Ecto neural progenitor cell (in vitro differentiated cells): Measurements from ENCODE around the gene UBE2J2.
"Not testable (repeated sequence)": the region's sequence is repeated elsewhere in the genome, so short reads cannot be mapped to it uniquely, and the experiment has no call there.

Source experiments
- DNase-seq: peaks from one replicate; pipeline ENCODE4 v3.0.0-alpha.2; 2018; ENCODE audit warnings: low spot score

Gene UBE2J2

DNA sequence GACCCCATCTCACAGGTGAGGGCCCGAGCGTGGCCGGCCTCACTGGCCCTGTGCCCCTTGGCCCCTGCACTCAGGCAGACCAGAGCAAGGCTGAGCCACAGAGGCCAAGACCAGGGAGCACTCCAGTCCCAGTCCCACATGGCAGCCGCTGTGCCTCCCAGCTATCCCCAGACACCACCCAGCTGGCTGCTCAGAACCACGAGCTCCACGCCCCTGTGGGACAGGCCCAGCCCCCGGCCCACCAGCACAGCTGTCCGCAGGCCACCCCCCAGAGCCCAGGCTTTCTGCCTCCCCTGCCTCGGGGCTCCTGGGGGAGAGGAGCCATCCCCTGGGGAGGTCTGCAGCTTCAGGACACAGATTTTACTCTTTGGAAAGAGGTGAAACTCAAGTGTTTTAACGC lies 18.0 kb downstream of the UBE2J2 start:
- no peak for DNase-seq

DNA sequence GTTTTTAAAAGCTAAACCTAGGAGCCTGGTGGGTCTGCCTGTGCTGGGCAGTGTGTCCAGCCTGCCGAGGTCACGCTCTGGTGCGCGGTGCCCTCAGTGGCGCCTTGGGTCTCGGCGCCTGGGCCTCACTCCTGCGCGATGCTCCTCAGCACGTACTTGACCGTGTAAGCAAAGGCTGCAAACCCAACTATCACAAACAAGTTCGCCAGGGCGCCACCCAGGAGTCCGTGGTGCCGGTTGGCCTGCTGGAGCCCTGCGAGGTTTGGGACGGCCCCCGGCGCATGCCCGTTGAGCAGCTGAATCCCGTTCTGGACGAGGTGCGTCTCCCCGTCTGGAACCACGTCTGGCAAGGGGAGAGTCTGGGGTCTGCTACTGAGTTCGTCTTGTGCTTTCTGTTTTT lies 18.6 kb downstream of the UBE2J2 start:
- DNase-seq = no peak

DNA sequence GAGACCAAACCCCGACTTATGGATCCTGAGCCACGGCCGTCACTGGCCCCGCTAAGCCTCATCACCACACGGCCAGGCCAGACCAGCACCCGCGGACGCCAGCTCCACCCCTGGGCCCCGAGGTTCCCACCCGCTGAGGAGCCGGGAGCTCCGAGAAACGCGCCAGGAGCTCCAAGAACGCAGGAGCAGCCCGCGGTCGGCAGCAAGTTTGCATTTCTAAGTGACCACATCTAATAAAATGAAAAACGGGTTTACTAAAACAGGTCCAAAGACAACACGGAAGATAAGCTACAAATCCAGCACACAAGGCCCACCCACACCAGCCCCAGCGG lies 19.0 kb downstream of the UBE2J2 start:
- no peak for DNase-seq

DNA sequence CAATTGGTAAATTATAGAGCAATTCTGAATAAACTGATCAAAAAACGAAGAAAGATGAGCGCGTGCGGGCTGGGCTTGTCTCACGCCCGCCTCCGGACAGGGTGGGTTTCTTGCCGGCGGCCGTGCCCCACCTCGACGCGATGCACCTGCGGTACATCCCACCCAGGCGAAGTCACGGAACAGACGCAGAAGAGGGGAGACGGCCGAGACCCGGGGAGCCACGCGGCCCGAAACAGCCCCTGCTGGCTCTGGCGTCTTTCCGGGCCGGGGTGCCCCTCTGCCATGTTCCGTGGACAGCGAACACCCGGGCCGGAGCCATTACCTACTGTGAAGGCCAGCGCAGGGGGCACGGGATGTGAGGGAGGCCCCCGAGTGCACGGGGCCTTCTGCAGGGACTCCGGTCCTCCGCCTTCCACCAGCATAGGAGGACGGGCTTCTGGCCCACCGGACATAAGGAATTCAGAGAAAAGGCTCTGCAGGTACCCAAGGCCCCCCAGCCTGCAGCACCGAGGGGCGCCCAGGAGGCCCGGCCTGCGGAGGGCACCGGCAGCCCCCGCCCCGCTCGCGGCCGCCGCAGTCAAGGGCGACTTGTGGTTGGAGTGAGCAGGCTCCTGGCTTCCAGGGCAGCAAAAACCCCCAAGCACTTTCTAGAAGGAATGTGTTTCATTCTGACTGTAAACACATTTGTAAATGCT lies 19.5 kb downstream of the UBE2J2 start:
- DNase-seq = no peak

DNA sequence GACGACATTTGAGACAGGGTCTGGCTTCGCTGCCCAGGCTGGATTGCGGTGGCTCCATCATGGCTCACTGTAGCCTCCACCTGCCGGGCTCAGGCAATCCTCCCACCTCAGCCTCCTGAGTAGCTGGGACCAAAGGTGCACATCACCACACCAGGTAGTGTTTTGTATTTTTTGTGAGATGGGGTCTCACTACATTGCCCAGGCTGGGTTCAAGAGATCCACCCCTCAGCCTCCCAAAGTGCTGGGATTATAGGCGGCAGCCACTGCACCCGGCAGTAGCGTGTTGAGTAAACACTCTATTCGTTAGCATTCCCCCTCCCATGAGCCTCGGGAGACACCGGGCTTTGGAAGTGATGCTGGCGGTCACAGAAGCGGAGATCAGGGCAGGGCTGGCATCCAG lies 20.3 kb downstream of the UBE2J2 start:
- DNase-seq = no peak

DNA sequence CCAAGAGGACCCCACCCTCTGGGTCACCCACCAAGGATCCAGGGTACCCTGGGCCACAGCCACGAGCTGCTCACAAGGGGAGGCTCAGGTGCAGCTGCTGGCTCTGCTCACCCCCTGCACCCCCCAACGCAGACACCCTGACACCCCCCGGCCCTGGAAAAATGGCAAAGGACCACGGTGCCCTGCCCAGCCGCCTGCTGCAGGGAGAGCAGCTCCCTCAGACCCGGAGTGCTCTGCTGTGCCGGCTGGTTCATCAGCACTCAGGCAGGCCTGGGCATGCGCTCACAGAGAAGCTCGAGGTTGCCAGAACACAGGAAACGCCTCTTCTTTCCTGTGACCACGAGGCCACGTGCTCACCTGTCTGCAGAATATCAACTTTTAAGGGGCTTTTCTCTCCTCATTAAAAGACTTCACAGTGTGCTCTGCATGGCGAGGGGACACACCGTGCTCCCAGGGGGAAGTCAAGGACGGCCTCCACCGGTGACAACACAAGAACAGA lies 22.8 kb downstream of the UBE2J2 start:
- DNase-seq = no peak

DNA sequence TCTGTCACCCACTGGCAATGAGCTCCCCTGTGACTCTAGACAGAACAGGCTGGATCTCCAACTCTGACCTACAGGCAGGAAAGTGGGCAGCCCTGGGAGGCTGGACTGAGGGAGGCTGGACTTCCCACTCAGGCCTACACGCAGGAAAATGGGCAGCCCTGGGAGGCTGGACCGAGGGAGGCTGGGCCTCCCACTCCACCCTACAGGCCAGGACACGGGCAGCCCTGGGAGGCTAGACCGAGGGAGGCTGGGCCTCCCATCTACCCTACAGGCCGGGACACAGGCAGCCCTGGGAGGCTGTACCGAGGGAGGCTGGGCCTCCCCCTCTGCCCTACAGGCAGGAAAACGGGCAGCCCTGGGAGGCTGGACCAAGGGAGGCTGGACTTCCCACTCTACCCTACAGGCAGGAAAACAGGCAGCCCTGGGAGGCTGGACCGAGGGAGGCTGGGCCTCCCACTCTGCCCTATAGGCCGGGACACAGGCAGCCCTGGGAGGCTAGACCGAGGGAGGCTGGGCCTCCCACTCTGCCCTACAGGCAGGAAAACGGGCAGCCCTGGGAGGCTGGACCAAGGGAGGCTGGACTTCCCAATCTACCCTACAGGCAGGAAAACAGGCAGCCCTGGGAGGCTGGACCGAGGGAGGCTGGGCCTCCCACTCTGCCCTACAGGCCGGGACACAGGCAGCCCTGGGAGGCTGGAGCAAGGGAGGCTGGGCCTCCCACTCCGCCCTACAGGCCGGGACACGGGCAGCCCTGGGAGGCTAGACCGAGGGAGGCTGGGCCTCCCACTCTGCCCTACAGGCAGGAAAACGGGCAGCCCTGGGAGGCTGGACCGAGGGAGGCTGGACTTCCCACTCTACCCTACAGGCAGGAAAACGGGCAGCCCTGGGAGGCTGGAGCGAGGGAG lies 25.4 kb downstream of the UBE2J2 start:
- not testable (repeated sequence) for DNase-seq

DNA sequence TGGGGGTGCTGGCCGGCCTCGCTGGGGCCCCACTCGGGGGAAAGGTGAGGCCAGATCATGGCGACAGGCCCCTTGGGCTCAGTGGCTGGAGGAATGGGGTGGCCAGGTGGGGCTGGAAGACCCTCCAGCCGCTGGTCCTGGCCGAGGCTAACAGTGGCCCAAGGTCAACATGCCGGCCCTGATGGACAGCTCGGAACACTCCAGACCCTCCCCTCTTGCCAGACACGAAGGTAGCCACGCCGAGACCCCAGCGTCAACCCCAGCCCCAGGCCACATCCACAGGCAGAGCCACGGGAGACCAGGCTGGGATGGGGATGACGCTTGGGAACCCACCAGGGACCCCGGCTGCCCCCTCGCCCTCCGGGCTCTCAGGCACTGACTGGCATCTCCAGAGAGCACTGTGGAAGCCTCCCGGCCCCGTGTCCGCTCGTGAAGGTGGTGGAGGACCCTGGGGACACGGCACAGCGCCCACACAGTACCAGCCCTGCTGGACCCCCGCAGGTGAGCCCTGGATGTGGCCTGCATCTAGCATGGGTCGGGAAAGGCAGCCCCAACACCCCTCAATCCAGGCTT lies 26.2 kb downstream of the UBE2J2 start:
- DNase-seq = no peak

DNA sequence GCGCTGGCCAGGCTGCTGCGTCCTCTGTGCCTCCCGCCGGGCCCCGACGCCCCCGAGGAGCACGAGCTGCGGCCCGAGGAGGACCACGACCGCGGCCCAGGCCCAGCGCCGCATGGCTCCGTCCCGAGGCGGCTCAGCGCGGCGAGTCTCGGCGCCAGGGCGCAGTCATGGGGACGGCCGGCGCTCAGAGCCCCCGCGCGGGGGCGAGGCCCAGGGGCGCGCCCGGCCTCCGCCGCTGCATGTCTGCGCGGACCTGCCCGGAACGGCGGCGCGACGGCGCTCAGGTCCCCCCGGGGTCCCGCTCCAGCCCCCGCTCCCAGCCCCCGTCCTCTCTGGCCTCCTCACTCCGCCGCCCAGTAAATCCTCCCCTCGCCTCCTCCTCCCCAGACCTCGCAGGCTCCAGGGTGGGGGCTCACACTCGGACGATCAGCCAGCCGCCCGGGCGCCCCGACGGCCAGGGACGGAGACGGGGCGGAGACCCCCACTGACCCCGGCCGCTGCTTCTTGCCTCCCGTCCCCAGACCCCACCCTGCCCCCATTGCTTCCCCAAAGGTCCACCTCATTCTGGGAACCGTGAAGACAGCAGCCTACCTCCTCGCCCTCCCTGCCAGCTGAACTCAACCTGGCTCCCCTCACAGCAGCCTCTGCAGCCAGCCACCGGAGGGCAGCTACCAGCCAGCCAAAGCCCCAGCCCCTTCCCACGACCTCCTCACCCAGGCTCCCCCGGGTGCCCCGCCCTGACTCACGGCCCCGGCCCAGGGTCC lies 26.9 kb downstream of the UBE2J2 start, which contains the start of gene C1QTNF12:
Gene C1QTNF12, minus strand, starts transcription at position 146 of the 764 bp plus-strand sequence. Its CDS starts 32 bp downstream, at position 114.
- no peak for DNase-seq

DNA sequence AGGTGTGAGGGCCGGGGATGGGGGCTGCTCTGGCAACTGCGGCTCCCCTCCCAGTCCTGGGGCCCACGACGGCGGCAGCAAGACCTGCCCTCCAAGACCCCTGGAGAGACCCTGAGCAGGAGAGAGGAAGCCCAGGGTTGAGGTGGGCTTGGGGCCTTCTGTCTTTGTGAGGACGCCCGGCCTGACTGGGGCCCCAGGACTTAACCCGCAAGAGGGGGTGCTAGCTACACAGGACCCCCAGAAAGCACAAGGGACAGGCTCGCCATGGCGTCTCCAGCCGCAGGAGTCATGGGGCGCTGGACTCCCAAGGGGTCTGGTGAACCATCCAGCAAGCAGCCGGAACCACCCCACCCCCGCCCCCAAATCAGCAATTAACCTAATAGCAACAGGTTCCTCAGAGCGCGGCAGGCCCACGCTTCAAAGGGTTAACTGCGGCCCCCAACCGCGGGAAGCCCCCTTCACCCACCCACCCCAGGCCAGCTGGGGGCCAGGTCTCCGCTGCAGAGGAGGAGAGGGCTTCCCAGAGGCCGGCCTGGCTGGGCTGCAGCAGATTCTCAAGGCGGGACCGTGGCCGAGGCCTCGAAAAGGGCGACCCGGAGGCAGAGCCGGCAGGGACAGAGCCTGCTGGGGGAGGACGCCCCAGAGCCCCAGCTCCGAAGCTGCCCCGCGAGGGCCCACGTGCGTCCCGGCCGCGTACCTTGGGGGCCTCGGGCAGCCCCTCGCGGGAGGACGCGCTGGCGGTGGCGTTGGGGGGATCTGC lies 27.7 kb downstream of the UBE2J2 start:
- no peak for DNase-seq

DNA sequence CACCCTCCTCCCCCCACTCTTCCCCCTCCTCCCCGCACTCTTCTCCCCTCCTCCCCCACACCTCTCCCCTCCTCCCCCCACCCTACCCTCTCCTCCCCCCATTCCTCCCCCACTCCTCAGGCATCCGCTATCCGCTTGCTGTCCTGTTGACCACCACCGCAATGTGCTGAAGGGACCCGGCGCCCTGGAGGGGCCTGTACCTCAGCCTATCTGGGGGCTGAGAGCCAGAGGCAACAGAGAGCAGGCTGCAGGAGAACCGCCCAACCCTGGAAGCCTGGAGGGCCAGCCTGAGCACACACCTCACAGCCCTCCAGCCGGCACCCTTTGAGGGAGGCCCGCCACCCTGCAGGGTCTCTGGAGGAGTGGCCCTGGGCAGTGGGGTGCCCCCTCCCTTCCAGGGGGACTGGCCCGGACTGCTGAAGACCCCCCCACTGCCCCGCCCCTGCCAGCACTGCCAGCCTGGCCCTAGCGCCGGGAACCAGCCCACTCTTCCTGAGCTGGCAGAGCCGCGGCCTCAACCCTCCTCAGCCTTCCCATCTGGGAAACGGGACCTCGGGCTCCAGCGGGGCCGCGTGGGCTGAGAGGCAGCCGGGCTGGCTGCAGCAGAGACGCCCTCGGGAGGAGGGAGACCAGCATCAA lies 28.4 kb downstream of the UBE2J2 start:
- DNase-seq = no peak

DNA sequence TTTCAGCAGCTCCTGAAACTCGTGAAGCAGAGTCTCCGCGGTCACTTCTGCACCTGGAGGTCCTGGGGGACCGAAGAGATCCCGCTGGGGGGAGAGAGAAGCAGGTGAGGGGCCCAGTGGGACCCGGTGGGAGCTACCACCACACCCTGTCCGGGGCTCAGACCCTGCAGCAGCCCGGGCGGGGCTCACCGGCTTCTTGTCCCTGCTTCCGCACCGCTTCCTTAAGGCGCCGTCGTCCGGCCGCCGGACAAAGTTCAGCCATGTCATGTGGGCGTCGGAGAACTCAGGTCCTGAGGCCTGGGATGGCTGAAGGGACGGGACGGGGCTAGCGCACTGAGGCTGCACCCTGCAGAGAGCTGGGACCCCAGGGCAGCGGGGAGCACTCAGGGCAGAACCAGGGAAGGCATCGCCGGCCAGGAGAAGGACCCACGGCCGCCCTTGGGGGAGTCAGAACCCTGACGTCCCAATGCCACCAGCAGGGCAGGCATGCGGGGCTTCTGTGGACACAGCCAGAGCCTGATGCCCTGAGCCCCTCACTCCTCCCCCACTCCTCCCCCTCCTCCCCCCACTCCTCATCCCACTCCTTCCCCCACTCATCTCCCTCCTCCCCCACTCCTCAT lies 29.4 kb downstream of the UBE2J2 start:
- DNase-seq = no peak

DNA sequence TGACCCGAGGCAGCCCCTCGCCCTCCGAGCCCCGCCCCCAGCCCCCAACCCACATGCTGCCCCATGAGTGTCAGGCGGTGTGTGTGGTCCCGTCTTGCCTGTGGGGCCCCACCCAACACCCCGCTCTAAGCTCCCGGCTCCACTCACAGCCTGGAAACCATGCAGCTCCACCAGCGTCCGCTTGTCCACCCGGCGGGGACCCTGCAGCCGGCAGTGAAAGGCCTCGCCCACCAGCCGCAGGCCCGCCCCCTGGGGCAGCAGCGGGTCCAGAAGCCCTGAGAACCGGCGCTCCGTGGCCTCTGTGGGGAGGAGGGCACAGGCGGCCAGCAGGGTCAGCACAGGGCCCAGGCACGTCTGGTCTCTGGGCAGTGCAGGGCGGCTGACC lies 29.9 kb downstream of the UBE2J2 start:
- DNase-seq = no peak

DNA sequence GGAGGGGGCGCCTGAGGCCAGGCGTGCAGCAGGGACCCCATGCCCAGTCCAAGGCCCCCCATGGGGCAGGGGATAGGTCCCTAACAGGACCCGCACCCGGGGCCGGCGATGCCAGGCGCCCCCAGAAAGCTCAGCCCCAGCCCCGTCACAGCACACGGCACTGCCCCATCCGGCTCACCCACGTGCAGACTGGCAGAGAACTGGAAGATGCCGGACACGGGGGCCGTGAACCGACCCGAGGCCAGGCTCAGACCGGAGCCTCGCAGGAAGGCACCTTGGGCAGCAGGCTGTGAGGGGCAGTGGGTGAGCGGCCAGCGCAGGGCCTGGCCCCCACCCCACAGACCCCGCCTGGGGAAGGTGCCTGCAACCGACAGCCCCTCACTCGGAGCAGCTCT lies 30.4 kb downstream of the UBE2J2 start:
- DNase-seq = no peak

DNA sequence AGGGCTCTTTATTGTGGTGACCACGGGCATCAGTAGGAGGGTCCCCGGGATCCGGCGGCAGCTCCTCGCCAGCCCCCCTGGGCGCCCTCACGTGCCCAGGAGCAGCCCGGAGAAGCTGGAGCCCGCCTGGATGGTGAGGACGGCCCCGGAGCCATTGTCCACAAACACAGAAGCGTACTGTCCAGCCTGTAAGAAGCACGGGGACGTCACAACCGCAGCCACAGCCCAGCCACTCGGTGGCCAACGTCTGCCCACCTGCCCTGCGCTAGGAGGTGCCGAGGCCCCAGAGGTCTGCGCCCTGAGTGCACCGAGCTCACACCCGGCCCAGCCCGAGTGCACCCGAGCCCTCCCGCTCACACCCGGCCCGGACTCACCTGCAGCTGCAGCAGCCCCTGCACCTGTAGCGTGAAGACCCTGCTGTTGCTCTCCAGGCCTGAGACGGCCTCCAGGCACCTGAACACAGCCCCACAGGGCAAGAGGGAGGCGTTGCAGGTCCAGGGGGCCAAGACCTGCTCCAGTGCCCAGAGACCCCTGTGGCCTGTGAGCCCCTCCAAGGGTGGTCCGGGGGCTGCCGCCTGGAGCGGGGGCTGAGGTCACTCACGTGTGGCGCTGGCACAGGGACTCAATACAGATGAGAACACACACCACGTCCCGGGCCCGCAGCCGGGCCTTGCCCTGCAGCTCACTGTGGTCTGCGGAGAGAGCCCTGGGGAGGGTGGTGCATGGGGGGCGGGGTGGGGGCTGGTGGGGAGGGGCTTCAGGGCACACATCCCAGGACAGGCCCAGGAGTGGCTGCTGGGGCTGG lies 31.0 kb downstream of the UBE2J2 start:
- no peak for DNase-seq

DNA sequence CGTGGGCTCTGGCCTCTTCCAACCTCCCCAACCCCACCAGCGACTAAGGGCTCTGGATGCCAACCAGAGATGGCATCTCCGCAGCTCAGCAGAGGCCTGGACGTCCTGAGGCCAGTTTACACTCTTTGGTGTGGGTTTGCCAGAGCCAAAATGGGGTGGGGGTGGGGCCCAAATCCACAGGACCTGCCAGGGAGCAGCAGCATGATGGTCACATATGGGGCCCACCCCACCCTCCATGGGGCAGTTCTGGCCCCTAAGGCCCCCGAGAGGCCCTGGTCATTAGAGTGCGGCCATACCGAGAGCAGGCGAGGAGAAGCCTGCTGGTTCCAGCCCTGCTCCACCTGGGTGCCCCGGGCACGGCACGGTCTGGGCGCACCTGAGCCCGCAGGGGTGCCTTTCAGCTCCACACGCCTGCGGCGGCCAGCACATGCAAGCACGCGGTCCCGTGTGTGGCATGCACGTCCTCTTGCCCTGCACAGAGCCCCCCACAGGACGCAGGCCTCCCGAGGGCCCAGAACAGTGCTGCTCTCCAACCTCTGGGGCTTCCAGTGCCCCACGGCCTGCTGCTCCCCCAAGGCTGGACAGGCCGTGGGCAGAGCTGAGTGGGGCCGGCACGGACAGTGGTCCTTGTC lies 31.9 kb downstream of the UBE2J2 start:
- DNase-seq = no peak

DNA sequence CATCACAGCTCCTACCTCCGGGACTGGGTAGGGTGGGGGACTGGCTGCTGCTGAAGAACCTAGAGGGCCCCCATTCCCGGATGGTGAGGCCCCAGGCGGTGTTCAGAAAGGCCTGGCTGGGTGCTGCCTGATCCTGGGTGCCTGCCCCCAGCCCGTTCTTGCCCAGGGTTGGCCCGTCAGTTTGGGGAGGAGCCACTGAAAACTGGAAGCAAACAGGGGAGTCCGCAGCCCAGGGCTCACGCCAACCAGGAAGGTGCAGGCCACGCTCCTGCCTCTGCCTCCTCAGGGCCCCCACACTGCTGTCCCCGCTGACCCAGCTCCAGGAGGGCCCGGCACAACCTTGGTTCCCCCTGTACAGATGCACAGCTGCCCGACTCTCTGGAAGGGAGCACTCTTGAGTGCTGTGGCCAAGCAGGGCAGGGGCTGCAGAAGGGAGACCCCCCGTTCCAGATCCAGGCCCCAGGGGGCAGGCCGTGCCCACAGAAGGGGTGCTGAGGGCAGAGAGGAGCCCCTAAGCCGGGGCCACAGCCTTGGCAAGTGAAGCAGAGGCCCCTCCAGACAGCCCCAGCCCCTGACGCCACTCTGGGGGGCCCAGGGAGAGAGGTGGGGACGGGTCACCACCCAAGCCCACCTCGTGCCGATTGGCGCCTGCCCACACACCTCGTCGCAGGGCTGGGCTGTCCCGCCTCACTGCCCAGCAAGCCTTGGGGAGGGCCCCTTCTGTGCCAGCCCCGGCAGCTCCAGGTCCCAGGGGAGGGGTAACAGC lies 32.6 kb downstream of the UBE2J2 start:
- DNase-seq = no peak

DNA sequence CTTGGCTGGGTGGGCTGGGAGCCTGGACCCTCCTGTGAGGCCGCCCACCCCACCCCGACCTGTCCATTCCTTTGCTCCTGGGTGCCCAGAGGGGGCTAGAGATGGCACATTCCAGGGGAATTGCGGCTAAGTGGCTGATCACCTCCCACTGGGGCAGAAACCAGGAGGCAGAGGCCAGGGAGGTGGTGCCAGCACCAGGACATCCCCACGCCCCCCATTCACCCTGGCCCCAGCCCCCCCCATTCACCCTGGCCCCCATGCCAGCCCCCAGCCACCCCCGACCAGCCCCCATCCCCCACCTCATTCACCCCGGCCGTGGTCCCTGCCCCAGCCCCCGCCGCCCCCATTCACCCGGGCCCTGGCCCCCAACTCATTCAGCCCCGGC lies 33.3 kb downstream of the UBE2J2 start:
- no peak for DNase-seq
